Caco-2 (cell line): ENCODE results near the gene BCOR. TPM values are rescaled to one million over a fixed set of nuclear protein-coding genes. Genes with fewer than 3 reads are reported as not detected.

Experiments used
- BruUV-seq: library from RNA; stranded (reverse); fragments of 400-500 nt; replicated peaks from 2 replicates; lab custom pipeline; 2021; lab: Mats Ljungman, UMichigan
- CTCF ChIA-PET: fragments of 300-600 bp; sonication (Branson Sonifier 250); formaldehyde crosslinking; loops from one replicate; lab custom pipeline; 2022; ENCODE audit warnings: antibody characterized with exemption; lab: Charles Lee
- POLR2A ChIA-PET: fragments of 300-600 bp; sonication (Branson Sonifier 250); formaldehyde crosslinking; loops from one replicate; lab custom pipeline; 2022; ENCODE audit warnings: antibody characterized with exemption; lab: Charles Lee
- DNase-seq, 2 experiments: peaks; one replicate each; pipeline versions ENCODE4 v3.0.0 to v3.0.0-alpha.2; 2020 to 2022
- H3K27me3 ChIP-seq: replicated peaks from 2 replicates; pipeline ENCODE4 v1.6.0; 2011; ENCODE audit warnings: low read length; ENCODE audit not compliant: control insufficient read depth, insufficient read depth
- H3K36me3 ChIP-seq: 2 replicates; pipeline ENCODE4 v1.5.1; 2011; ENCODE audit warnings: low read length; ENCODE audit not compliant: control insufficient read depth, insufficient read depth
- H3K4me1 ChIP-seq: fragments of 250-450 bp; sonication (Bioruptor Pico); 2 replicates; pipeline ENCODE4 v1.5.1; 2020; ENCODE audit warnings: mild to moderate bottlenecking
- H3K4me3 ChIP-seq: 2 replicates; pipeline ENCODE4 v1.5.1; 2011; ENCODE audit warnings: low read depth, mild to moderate bottlenecking, control low read depth, low read length
- H3K9me3 ChIP-seq: fragments of 250-450 bp; sonication (Bioruptor Pico); 2 replicates; pipeline ENCODE4 v1.5.1; 2020; ENCODE audit warnings: mild to moderate bottlenecking, moderate library complexity
- H3K27ac Mint-ChIP-seq: one replicate; pipeline ENCODE4 v1.8.0; 2022; ENCODE audit warnings: mixed read lengths; ENCODE audit not compliant: unreplicated experiment
- H3K27me3 Mint-ChIP-seq: one replicate; pipeline ENCODE4 v1.8.0; 2022; ENCODE audit warnings: mixed read lengths; ENCODE audit not compliant: insufficient read depth, unreplicated experiment
- H3K36me3 Mint-ChIP-seq: one replicate; pipeline ENCODE4 v1.8.0; 2022; ENCODE audit warnings: mild to moderate bottlenecking, mixed read lengths; ENCODE audit not compliant: insufficient read depth, unreplicated experiment
- H3K4me1 Mint-ChIP-seq: one replicate; pipeline ENCODE4 v1.8.0; 2022; ENCODE audit warnings: low read depth, mixed read lengths; ENCODE audit not compliant: unreplicated experiment
- H3K4me3 Mint-ChIP-seq: one replicate; pipeline ENCODE4 v1.8.0; 2022; ENCODE audit warnings: mild to moderate bottlenecking, moderate library complexity, mixed read lengths; ENCODE audit not compliant: unreplicated experiment
- H3K9me3 Mint-ChIP-seq: one replicate; pipeline ENCODE4 v1.8.0; 2022; ENCODE audit warnings: mixed read lengths; ENCODE audit not compliant: unreplicated experiment
- intact Hi-C: fragments of 100-400 bp; cut with micrococcal nuclease; formaldehyde crosslinking; loops from one replicate; pipeline ENCODE4 v1.10.0; 2022; ENCODE audit not compliant: unreplicated experiment
- total RNA-seq: library from RNA; stranded (reverse); gene quantifications from 2 replicates; pipeline ENCODE4 v1.2.3, GENCODE V29; 2022
- TF ChIP-seq, protein P1 (sequence below), 2 experiments: fragments of 200-600 bp in 1 of 2; IDR thresholded peaks; 1 replicate in 1 of 2; 2 replicates in 1 of 2; pipeline versions ENCODE4 v1.5.1 to v1.8.0; 2011 to 2022; ENCODE audit warnings: antibody characterized with exemption in 1 of 2, control low read depth in 1 of 2, inconsistent platforms in 1 of 2, low read depth in 1 of 2, low read length in 1 of 2, mild to moderate bottlenecking in 1 of 2, moderate library complexity in 1 of 2; ENCODE audit not compliant: insufficient read depth in 1 of 2, severe bottlenecking in 1 of 2, unreplicated experiment in 1 of 2

BCOR gene
- total RNA-seq, 1 experiment from 2014 or later = 16.2 TPM

GRCh38 chrX:40092808-40093435 is 4.8 kb downstream of the BCOR start:
- no peaks in the 10 kb centered on the region for H3K27me3 Mint-ChIP-seq
- BruUV-seq = no TSS peak
- Histone ChIP-seq H3K27me3 (no peaks in the 10 kb centered on the region), H3K4me1 (peaks cover 14% of the 10 kb centered on the region), H3K9me3 (no peaks in the 10 kb centered on the region), H3K36me3 (no peaks in the 10 kb centered on the region), H3K4me3 (no peak overlapping the region)
- H3K36me3 Mint-ChIP-seq = peaks cover 11% of the 10 kb centered on the region
- H3K9me3 Mint-ChIP-seq = no peaks in the 10 kb centered on the region
- no peak for DNase-seq
- intact Hi-C loops = no loop called here
- ChIA-PET POLR2A (interaction anchor here (0.8 kb wide), 1 partner anchor 79 kb away, joined by 3 read pairs; no protein-coding TSS in a partner anchor), CTCF (no interaction called here)
- H3K4me1 Mint-ChIP-seq = peaks cover 18% of the 10 kb centered on the region
- H3K4me3 Mint-ChIP-seq = peak overlapping the region; percentile 66
- TF ChIP-seq, protein P1, sequence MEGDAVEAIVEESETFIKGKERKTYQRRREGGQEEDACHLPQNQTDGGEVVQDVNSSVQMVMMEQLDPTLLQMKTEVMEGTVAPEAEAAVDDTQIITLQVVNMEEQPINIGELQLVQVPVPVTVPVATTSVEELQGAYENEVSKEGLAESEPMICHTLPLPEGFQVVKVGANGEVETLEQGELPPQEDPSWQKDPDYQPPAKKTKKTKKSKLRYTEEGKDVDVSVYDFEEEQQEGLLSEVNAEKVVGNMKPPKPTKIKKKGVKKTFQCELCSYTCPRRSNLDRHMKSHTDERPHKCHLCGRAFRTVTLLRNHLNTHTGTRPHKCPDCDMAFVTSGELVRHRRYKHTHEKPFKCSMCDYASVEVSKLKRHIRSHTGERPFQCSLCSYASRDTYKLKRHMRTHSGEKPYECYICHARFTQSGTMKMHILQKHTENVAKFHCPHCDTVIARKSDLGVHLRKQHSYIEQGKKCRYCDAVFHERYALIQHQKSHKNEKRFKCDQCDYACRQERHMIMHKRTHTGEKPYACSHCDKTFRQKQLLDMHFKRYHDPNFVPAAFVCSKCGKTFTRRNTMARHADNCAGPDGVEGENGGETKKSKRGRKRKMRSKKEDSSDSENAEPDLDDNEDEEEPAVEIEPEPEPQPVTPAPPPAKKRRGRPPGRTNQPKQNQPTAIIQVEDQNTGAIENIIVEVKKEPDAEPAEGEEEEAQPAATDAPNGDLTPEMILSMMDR (IDR thresholded peaks at IDR 0.05; ENCODE audit: insufficient read depth in 1 of 2, low read depth in 1 of 2, low read length in 1 of 2, severe bottlenecking in 1 of 2, unreplicated experiment in 1 of 2) = no peak
- H3K27ac Mint-ChIP-seq = peak overlapping the region; percentile 79

GRCh38 chrX:40091691-40092421 is 5.9 kb downstream of the BCOR start:
- no peaks in the 10 kb centered on the region for H3K9me3 ChIP-seq
- Mint-ChIP-seq H3K36me3 (peaks cover 11% of the 10 kb centered on the region), H3K9me3 (no peaks in the 10 kb centered on the region), H3K27me3 (no peaks in the 10 kb centered on the region), H3K27ac (peak overlapping the region; percentile 79), H3K4me1 (peaks cover 18% of the 10 kb centered on the region), H3K4me3 (peak overlapping the region; percentile 66)
- no peaks in the 10 kb centered on the region for H3K27me3 ChIP-seq
- TF ChIP-seq, protein P1 (IDR thresholded peaks at IDR 0.05; ENCODE audit: insufficient read depth in 1 of 2, low read depth in 1 of 2, low read length in 1 of 2, severe bottlenecking in 1 of 2, unreplicated experiment in 1 of 2) = no peak
- H3K36me3 ChIP-seq = no peaks in the 10 kb centered on the region
- DNase-seq = peak in 1 of 2 experiments; percentile 24
- ChIA-PET POLR2A (interaction anchor here (0.6 kb wide), 2 partner anchors 17 to 184 kb away, joined by 3 to 5 read pairs; no protein-coding TSS in a partner anchor), CTCF (interaction anchor here (0.6 to 0.7 kb wide), 3 partner anchors 10 to 85 kb away, joined by 3 to 5 read pairs (median 3); no protein-coding TSS in a partner anchor)
- intact Hi-C loops = no loop called here
- peaks cover 21% of the 10 kb centered on the region for H3K4me1 ChIP-seq
- no TSS peak for BruUV-seq
- peak overlapping the region; percentile 32 for H3K4me3 ChIP-seq

DNA sequence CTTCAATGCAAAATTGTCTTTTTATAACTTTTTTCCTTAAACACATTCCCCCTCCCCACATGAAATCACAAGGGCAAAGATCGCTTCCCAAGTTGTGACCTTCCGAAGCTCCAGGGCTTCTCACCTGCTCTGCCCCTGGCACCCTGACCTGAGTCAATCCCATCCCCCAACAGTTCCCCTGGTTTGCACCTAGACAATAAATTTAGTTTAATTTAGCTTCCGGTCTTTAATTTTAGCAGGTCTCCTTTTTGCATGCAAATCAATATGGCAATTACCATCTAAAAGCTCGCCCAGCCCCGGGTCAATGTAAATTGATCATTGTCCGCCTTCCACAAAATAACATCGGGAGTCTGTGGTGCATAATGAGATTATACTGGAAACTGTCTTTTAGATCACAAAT is 6.8 kb downstream of the BCOR start:
- H3K36me3 ChIP-seq = no peaks in the 10 kb centered on the region
- H3K36me3 Mint-ChIP-seq = peaks cover 11% of the 10 kb centered on the region
- H3K4me1 Mint-ChIP-seq = peaks cover 18% of the 10 kb centered on the region
- DNase-seq = no peak
- H3K4me3 Mint-ChIP-seq = peak overlapping the region; percentile 66
- TF ChIP-seq, protein P1 (IDR thresholded peaks at IDR 0.05; ENCODE audit: insufficient read depth in 1 of 2, low read depth in 1 of 2, low read length in 1 of 2, severe bottlenecking in 1 of 2, unreplicated experiment in 1 of 2) = no peak
- no peaks in the 10 kb centered on the region for H3K27me3 Mint-ChIP-seq
- CTCF ChIA-PET = no interaction called here
- H3K9me3 Mint-ChIP-seq = no peaks in the 10 kb centered on the region
- no TSS peak for BruUV-seq
- no peak overlapping the region for H3K4me3 ChIP-seq
- POLR2A ChIA-PET = no interaction called here
- H3K9me3 ChIP-seq = no peaks in the 10 kb centered on the region
- intact Hi-C loops = no loop called here
- no peaks in the 10 kb centered on the region for H3K27me3 ChIP-seq
- no peak overlapping the region for H3K27ac Mint-ChIP-seq
- peaks cover 21% of the 10 kb centered on the region for H3K4me1 ChIP-seq
